NB4 (cell line): ENCODE results near the gene NBEAL2.

Experiments
- CTCF ChIP-seq: IDR thresholded peaks from one replicate; pipeline ENCODE4 v1.5.1; 2012; ENCODE audit warnings: low read depth, low read length
- MYC ChIP-seq: IDR thresholded peaks from 2 replicates; pipeline ENCODE4 v1.6.1; 2011; ENCODE audit warnings: low read depth, low read length
- POLR2A ChIP-seq: IDR thresholded peaks from 2 replicates; pipeline ENCODE4 v1.6.1; 2011; ENCODE audit warnings: mild to moderate bottlenecking; ENCODE audit not compliant: insufficient read length; ENCODE audit errors: extremely low read depth

GRCh38 chr3:46985588-46985987, 6.1 kb downstream of the NBEAL2 start:
- no peak for TF ChIP-seq CTCF
- TF ChIP-seq POLR2A, result no peak
- no peak for TF ChIP-seq MYC
